Measurements from ENCODE around the gene YJU2.
"Not testable (repeated sequence)": the region's sequence is repeated elsewhere in the genome, so short reads cannot be mapped to it uniquely, and the experiment has no call there.

Gene YJU2

GRCh38 chr19:4268816-4269430 is 22.0 kb downstream of the YJU2 start:
- DNase-seq, result no peak

GRCh38 chr19:4272894-4273293 is 26.0 kb downstream of the YJU2 start:
- DNase-seq, result no peak

- not testable (repeated sequence) for DNase-seq
Observed at GRCh38 chr19:4274321-4274686, 27.4 kb downstream of the YJU2 start.

GRCh38 chr19:4277191-4277696 is 30.4 kb downstream of the YJU2 start:
- no peak for DNase-seq

GRCh38 chr19:4278010-4278409 is 31.1 kb downstream of the YJU2 start:
- no peak for DNase-seq

- no peak for DNase-seq
Observed at GRCh38 chr19:4278419-4279266, 31.8 kb downstream of the YJU2 start, which contains the start of gene SHD. Gene SHD (plus strand): TSS chr19:4279266. CDS start chr19:4280064, 798 bp downstream.

GRCh38 chr19:4279267-4279529 is 32.3 kb downstream of the YJU2 start:
- DNase-seq, result no peak

- DNase-seq, result no peak
Observed at GRCh38 chr19:4279530-4280422, 32.9 kb downstream of the YJU2 start.

GRCh38 chr19:4284176-4284958 is 37.5 kb downstream of the YJU2 start:
- DNase-seq, result no peak

- no peak for DNase-seq
Observed at GRCh38 chr19:4284974-4285373, 38.1 kb downstream of the YJU2 start.

GRCh38 chr19:4286141-4286540 is 39.3 kb downstream of the YJU2 start:
- not testable (repeated sequence) for DNase-seq

GRCh38 chr19:4288091-4288777 is 41.4 kb downstream of the YJU2 start:
- no peak for DNase-seq

- DNase-seq, result no peak
Observed at GRCh38 chr19:4291184-4291732, 44.4 kb downstream of the YJU2 start.

GRCh38 chr19:4292515-4292914 is 45.6 kb downstream of the YJU2 start:
- DNase-seq, result no peak

- DNase-seq, result no peak
Observed at GRCh38 chr19:4294389-4294788, 47.5 kb downstream of the YJU2 start.

- no peak for DNase-seq
Observed at GRCh38 chr19:4295972-4296771, 49.3 kb downstream of the YJU2 start.

- DNase-seq, result no peak
Observed at GRCh38 chr19:4297901-4298809, 51.3 kb downstream of the YJU2 start.

GRCh38 chr19:4298810-4299550 is 52.1 kb downstream of the YJU2 start:
- DNase-seq, result no peak

- DNase-seq, result no peak
Observed at GRCh38 chr19:4300589-4300988, 53.7 kb downstream of the YJU2 start.
